ENCODE results near the gene CHCHD6. TPM values are rescaled to one million over a fixed set of nuclear protein-coding genes. Genes with fewer than 3 reads are reported as not detected.

Gene CHCHD6
- total and polyA plus RNA-seq, 4 donors = 2.0 to 5.1 (median 3.9) TPM

DNA sequence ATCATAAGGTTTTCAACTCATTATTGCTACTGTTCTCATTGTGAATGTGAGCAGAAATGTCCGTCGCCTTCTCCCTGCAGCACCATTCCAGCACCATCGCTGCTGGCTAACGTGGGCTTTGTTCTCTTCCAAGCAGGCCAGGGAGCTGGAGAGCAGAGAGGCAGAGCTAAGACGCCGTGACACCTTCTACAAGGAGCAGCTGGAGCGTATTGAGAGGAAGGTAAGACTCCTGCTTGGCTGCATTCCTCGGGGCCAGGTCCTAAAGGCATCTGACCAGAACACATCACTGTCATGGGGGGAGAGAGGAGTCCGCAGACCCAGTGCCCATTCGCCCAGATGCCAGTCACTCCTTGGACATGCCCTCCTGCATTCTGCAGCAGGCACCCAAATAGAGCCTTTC lies 148.5 kb downstream of the CHCHD6 start:
- no peak overlapping the region for H3K9ac ChIP-seq (ENCODE audit: low read depth in 1 of 2, low read length in 2 of 2)
- H3K4me1 ChIP-seq (ENCODE audit: control insufficient read depth in 4 of 4, insufficient read depth in 4 of 4, low read length in 3 of 4) = no peaks in the 10 kb centered on the region
- no peak overlapping the region for H3K4me3 ChIP-seq (ENCODE audit: low read depth in 1 of 3, low read length in 3 of 3)
- no peak overlapping the region for H3K27ac ChIP-seq (ENCODE audit: low read depth in 1 of 2, low read length in 2 of 2)
- no peaks in the 10 kb centered on the region for H3K36me3 ChIP-seq (ENCODE audit: control insufficient read depth in 4 of 4, insufficient read depth in 3 of 4, low read depth in 1 of 4, low read length in 3 of 4)
- WGBS = 95% methylated on average over 10 of the region's 10 CpGs
- TF ChIP-seq EGR1 (IDR thresholded peaks at IDR 0.05; ENCODE audit: low read depth in 2 of 2) (no peak), TAF1 (conservative IDR thresholded peaks at IDR 0.05) (no peak)
- TF ChIP-seq, protein P1, sequence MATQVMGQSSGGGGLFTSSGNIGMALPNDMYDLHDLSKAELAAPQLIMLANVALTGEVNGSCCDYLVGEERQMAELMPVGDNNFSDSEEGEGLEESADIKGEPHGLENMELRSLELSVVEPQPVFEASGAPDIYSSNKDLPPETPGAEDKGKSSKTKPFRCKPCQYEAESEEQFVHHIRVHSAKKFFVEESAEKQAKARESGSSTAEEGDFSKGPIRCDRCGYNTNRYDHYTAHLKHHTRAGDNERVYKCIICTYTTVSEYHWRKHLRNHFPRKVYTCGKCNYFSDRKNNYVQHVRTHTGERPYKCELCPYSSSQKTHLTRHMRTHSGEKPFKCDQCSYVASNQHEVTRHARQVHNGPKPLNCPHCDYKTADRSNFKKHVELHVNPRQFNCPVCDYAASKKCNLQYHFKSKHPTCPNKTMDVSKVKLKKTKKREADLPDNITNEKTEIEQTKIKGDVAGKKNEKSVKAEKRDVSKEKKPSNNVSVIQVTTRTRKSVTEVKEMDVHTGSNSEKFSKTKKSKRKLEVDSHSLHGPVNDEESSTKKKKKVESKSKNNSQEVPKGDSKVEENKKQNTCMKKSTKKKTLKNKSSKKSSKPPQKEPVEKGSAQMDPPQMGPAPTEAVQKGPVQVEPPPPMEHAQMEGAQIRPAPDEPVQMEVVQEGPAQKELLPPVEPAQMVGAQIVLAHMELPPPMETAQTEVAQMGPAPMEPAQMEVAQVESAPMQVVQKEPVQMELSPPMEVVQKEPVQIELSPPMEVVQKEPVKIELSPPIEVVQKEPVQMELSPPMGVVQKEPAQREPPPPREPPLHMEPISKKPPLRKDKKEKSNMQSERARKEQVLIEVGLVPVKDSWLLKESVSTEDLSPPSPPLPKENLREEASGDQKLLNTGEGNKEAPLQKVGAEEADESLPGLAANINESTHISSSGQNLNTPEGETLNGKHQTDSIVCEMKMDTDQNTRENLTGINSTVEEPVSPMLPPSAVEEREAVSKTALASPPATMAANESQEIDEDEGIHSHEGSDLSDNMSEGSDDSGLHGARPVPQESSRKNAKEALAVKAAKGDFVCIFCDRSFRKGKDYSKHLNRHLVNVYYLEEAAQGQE (IDR thresholded peaks at IDR 0.05) = no peak
- no peaks in the 10 kb centered on the region for H3K27me3 ChIP-seq (ENCODE audit: control insufficient read depth in 4 of 4, insufficient read depth in 4 of 4, low read length in 3 of 4)
- H3K9me3 ChIP-seq (ENCODE audit: control insufficient read depth in 4 of 4, low read length in 3 of 4) = no peaks in the 10 kb centered on the region
- no peak for DNase-seq (ENCODE audit: low spot score)

DNA sequence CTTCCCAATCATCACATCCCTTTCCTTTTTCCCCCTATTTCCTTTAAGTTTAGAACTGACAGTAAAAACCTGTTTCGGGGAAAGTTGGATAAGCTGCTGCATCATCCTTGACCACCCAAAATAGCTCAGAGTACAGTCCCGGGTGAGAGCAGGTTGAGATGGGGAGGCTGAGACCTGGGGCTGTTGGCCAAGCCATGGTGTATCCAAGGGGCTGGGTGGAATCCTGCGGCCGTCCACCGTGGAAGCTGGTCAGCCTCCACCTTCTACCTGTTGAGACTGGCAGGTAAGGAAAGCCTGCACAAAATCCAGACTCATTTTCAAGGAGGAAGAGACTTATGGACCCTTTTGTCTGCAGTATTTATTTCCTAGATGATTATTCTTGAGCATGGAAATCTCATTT lies 150.6 kb downstream of the CHCHD6 start:
- WGBS = 90% methylated on average over 5 of the region's 5 CpGs
- H3K27ac ChIP-seq (ENCODE audit: low read depth in 1 of 2, low read length in 2 of 2) = no peak overlapping the region
- no peak overlapping the region for H3K9ac ChIP-seq (ENCODE audit: low read depth in 1 of 2, low read length in 2 of 2)
- no peak overlapping the region for H3K4me3 ChIP-seq (ENCODE audit: low read depth in 1 of 3, low read length in 3 of 3)
- H3K27me3 ChIP-seq (ENCODE audit: control insufficient read depth in 4 of 4, insufficient read depth in 4 of 4, low read length in 3 of 4) = no peaks in the 10 kb centered on the region
- H3K36me3 ChIP-seq (ENCODE audit: control insufficient read depth in 4 of 4, insufficient read depth in 3 of 4, low read depth in 1 of 4, low read length in 3 of 4) = no peaks in the 10 kb centered on the region
- H3K9me3 ChIP-seq (ENCODE audit: control insufficient read depth in 4 of 4, low read length in 3 of 4) = no peaks in the 10 kb centered on the region
- no peaks in the 10 kb centered on the region for H3K4me1 ChIP-seq (ENCODE audit: control insufficient read depth in 4 of 4, insufficient read depth in 4 of 4, low read length in 3 of 4)
- TF ChIP-seq, protein P1 (IDR thresholded peaks at IDR 0.05) = no peak
- TF ChIP-seq TAF1 (conservative IDR thresholded peaks at IDR 0.05) (no peak), JUND (IDR thresholded peaks at IDR 0.05) (no peak), FOXA1 (IDR thresholded peaks at IDR 0.05) (no peak), NR2F2 (IDR thresholded peaks at IDR 0.05) (no peak)
- TF ChIP-seq, protein P2, sequence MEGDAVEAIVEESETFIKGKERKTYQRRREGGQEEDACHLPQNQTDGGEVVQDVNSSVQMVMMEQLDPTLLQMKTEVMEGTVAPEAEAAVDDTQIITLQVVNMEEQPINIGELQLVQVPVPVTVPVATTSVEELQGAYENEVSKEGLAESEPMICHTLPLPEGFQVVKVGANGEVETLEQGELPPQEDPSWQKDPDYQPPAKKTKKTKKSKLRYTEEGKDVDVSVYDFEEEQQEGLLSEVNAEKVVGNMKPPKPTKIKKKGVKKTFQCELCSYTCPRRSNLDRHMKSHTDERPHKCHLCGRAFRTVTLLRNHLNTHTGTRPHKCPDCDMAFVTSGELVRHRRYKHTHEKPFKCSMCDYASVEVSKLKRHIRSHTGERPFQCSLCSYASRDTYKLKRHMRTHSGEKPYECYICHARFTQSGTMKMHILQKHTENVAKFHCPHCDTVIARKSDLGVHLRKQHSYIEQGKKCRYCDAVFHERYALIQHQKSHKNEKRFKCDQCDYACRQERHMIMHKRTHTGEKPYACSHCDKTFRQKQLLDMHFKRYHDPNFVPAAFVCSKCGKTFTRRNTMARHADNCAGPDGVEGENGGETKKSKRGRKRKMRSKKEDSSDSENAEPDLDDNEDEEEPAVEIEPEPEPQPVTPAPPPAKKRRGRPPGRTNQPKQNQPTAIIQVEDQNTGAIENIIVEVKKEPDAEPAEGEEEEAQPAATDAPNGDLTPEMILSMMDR (IDR thresholded peaks at IDR 0.05; ENCODE audit: low read depth, low read length, missing input control) = no peak
- TF ChIP-seq, protein P3, sequence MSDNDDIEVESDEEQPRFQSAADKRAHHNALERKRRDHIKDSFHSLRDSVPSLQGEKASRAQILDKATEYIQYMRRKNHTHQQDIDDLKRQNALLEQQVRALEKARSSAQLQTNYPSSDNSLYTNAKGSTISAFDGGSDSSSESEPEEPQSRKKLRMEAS (IDR thresholded peaks at IDR 0.05) = no peak
- no peak for DNase-seq (ENCODE audit: low spot score)

Data from liver (tissue), 9 donors.